ENCODE measurements around the gene LPP.

The LPP gene

GRCh38 chr3:188278717-188279324, 124.9 kb downstream of the LPP start:
- Mint-ChIP-seq H3K27ac (no peak overlapping the region), H3K27me3 (no peaks in the 10 kb centered on the region), H3K4me1 (ENCODE audit: low read depth) (peaks cover 40% of the 10 kb centered on the region), H3K36me3 (ENCODE audit: low read depth) (peaks cover 9% of the 10 kb centered on the region), H3K9me3 (no peaks in the 10 kb centered on the region), H3K4me3 (no peak overlapping the region)
- no peak for DNase-seq

GRCh38 chr3:188279502-188280335, 125.8 kb downstream of the LPP start:
- H3K27me3 Mint-ChIP-seq: no peaks in the 10 kb centered on the region
- DNase-seq: no peak
- no peaks in the 10 kb centered on the region for H3K9me3 Mint-ChIP-seq
- no peak overlapping the region for H3K27ac Mint-ChIP-seq
- peaks cover 46% of the 10 kb centered on the region for H3K4me1 Mint-ChIP-seq (ENCODE audit: low read depth)
- H3K36me3 Mint-ChIP-seq (ENCODE audit: low read depth): peaks cover 7% of the 10 kb centered on the region
- H3K4me3 Mint-ChIP-seq: no peak overlapping the region

- H3K4me1 Mint-ChIP-seq (ENCODE audit: low read depth): peaks cover 55% of the 10 kb centered on the region
- peaks cover 9% of the 10 kb centered on the region for H3K36me3 Mint-ChIP-seq (ENCODE audit: low read depth)
Observed at GRCh38 chr3:188280627-188281026, 126.7 kb downstream of the LPP start.

GRCh38 chr3:188282871-188283270, 128.9 kb downstream of the LPP start:
- no peak for DNase-seq
- Mint-ChIP-seq H3K4me3 (no peak overlapping the region), H3K36me3 (ENCODE audit: low read depth) (peaks cover 15% of the 10 kb centered on the region), H3K27me3 (no peaks in the 10 kb centered on the region), H3K4me1 (ENCODE audit: low read depth) (peaks cover 70% of the 10 kb centered on the region), H3K9me3 (no peaks in the 10 kb centered on the region), H3K27ac (peak overlapping the region; percentile 37)

More at GRCh38 chr3:188280627-188281026, 126.7 kb downstream of the LPP start:
- Mint-ChIP-seq H3K27ac (no peak overlapping the region), H3K9me3 (no peaks in the 10 kb centered on the region), H3K27me3 (no peaks in the 10 kb centered on the region), H3K4me3 (no peak overlapping the region)
- no peak for DNase-seq

GRCh38 chr3:188283347-188283746, 129.4 kb downstream of the LPP start:
- H3K36me3 Mint-ChIP-seq (ENCODE audit: low read depth): peaks cover 13% of the 10 kb centered on the region
- no peak for DNase-seq
- H3K9me3 Mint-ChIP-seq: no peaks in the 10 kb centered on the region
- no peaks in the 10 kb centered on the region for H3K27me3 Mint-ChIP-seq
- no peak overlapping the region for H3K4me3 Mint-ChIP-seq
- H3K27ac Mint-ChIP-seq: peak overlapping the region; percentile 60
- H3K4me1 Mint-ChIP-seq (ENCODE audit: low read depth): peaks cover 73% of the 10 kb centered on the region

- Mint-ChIP-seq H3K4me3 (peak overlapping the region; percentile 26), H3K9me3 (no peaks in the 10 kb centered on the region), H3K36me3 (ENCODE audit: low read depth) (peaks cover 16% of the 10 kb centered on the region), H3K4me1 (ENCODE audit: low read depth) (peaks cover 66% of the 10 kb centered on the region), H3K27me3 (no peaks in the 10 kb centered on the region), H3K27ac (peak overlapping the region; percentile 91)
- DNase-seq: peak; percentile 61
Observed at GRCh38 chr3:188284455-188285212, 130.7 kb downstream of the LPP start.

GRCh38 chr3:188286087-188286513, 132.1 kb downstream of the LPP start:
- Mint-ChIP-seq H3K27ac (peak overlapping the region; percentile 91), H3K4me1 (ENCODE audit: low read depth) (peaks cover 66% of the 10 kb centered on the region), H3K4me3 (peak overlapping the region; percentile 7), H3K36me3 (ENCODE audit: low read depth) (peaks cover 28% of the 10 kb centered on the region), H3K9me3 (no peaks in the 10 kb centered on the region), H3K27me3 (no peaks in the 10 kb centered on the region)
- no peak for DNase-seq

- H3K27me3 Mint-ChIP-seq: no peaks in the 10 kb centered on the region
- no peak for DNase-seq
- peak overlapping the region; percentile 33 for H3K27ac Mint-ChIP-seq
- H3K36me3 Mint-ChIP-seq (ENCODE audit: low read depth): peaks cover 35% of the 10 kb centered on the region
- no peak overlapping the region for H3K4me3 Mint-ChIP-seq
- peaks cover 72% of the 10 kb centered on the region for H3K4me1 Mint-ChIP-seq (ENCODE audit: low read depth)
- H3K9me3 Mint-ChIP-seq: no peaks in the 10 kb centered on the region
Observed at GRCh38 chr3:188287339-188287738, 133.4 kb downstream of the LPP start.

- H3K27ac Mint-ChIP-seq: peak overlapping the region; percentile 14
- no peaks in the 10 kb centered on the region for H3K9me3 Mint-ChIP-seq
- H3K4me3 Mint-ChIP-seq: no peak overlapping the region
- peaks cover 36% of the 10 kb centered on the region for H3K36me3 Mint-ChIP-seq (ENCODE audit: low read depth)
- DNase-seq: no peak
- H3K4me1 Mint-ChIP-seq (ENCODE audit: low read depth): peaks cover 71% of the 10 kb centered on the region
- H3K27me3 Mint-ChIP-seq: no peaks in the 10 kb centered on the region
Observed at GRCh38 chr3:188287762-188288505, 134.0 kb downstream of the LPP start.

- Mint-ChIP-seq H3K36me3 (ENCODE audit: low read depth) (peaks cover 28% of the 10 kb centered on the region), H3K4me1 (ENCODE audit: low read depth) (peaks cover 76% of the 10 kb centered on the region), H3K27me3 (no peaks in the 10 kb centered on the region), H3K9me3 (peaks cover 2% of the 10 kb centered on the region), H3K27ac (no peak overlapping the region), H3K4me3 (no peak overlapping the region)
- no peak for DNase-seq
Observed at GRCh38 chr3:188292251-188292650, 138.3 kb downstream of the LPP start.

GRCh38 chr3:188292827-188293226, 138.9 kb downstream of the LPP start:
- Mint-ChIP-seq H3K36me3 (ENCODE audit: low read depth) (peaks cover 27% of the 10 kb centered on the region), H3K27me3 (no peaks in the 10 kb centered on the region), H3K9me3 (peaks cover 2% of the 10 kb centered on the region), H3K27ac (peak overlapping the region; percentile 49), H3K4me1 (ENCODE audit: low read depth) (peaks cover 76% of the 10 kb centered on the region), H3K4me3 (no peak overlapping the region)
- DNase-seq: no peak

GRCh38 chr3:188294113-188294512, 140.2 kb downstream of the LPP start:
- Mint-ChIP-seq H3K9me3 (peaks cover 2% of the 10 kb centered on the region), H3K27me3 (no peaks in the 10 kb centered on the region), H3K4me3 (peak overlapping the region; percentile 8), H3K4me1 (ENCODE audit: low read depth) (peaks cover 84% of the 10 kb centered on the region), H3K36me3 (ENCODE audit: low read depth) (peaks cover 30% of the 10 kb centered on the region), H3K27ac (peak overlapping the region; percentile 94)
- DNase-seq: no peak

- H3K9me3 Mint-ChIP-seq: peaks cover 2% of the 10 kb centered on the region
- no peak for DNase-seq
- peak overlapping the region; percentile 94 for H3K27ac Mint-ChIP-seq
- H3K36me3 Mint-ChIP-seq (ENCODE audit: low read depth): peaks cover 24% of the 10 kb centered on the region
- peaks cover 89% of the 10 kb centered on the region for H3K4me1 Mint-ChIP-seq (ENCODE audit: low read depth)
- peak overlapping the region; percentile 6 for H3K4me3 Mint-ChIP-seq
- H3K27me3 Mint-ChIP-seq: no peaks in the 10 kb centered on the region
Observed at GRCh38 chr3:188294823-188295487, 141.0 kb downstream of the LPP start.

GRCh38 chr3:188295876-188296275, 141.9 kb downstream of the LPP start:
- H3K27me3 Mint-ChIP-seq: no peaks in the 10 kb centered on the region
- DNase-seq: no peak

More at GRCh38 chr3:188295876-188296275, 141.9 kb downstream of the LPP start:
- H3K4me3 Mint-ChIP-seq: no peak overlapping the region
- peaks cover 18% of the 10 kb centered on the region for H3K36me3 Mint-ChIP-seq (ENCODE audit: low read depth)
- peaks cover 89% of the 10 kb centered on the region for H3K4me1 Mint-ChIP-seq (ENCODE audit: low read depth)
- peaks cover 2% of the 10 kb centered on the region for H3K9me3 Mint-ChIP-seq
- peak overlapping the region; percentile 79 for H3K27ac Mint-ChIP-seq

Measured in activated T-cell treated with anti-CD3 and anti-CD28 coated beads, Interleukin-2, amount 50 U/mL, for 24 hours (primary cell).